Muscle of leg (tissue), 11 donors: ENCODE results near the gene COX5A. TPM values are rescaled to one million over a fixed set of nuclear protein-coding genes. Genes with fewer than 3 reads are reported as not detected.
"Not testable (repeated sequence)": the region's sequence is repeated elsewhere in the genome, so short reads cannot be mapped to it uniquely, and the experiment has no call there.

ENCODE experiments used
- DNase-seq: peaks from one replicate; pipeline ENCODE4 v3.0.0; 2013
- H3K27ac ChIP-seq: one replicate; pipeline ENCODE4 v1.5.1; 2013; ENCODE audit warnings: mild to moderate bottlenecking, low read length, control low read depth
- H3K27me3 ChIP-seq: one replicate; pipeline ENCODE4 v1.6.1; 2013; ENCODE audit warnings: low read length; ENCODE audit not compliant: control insufficient read depth, insufficient read depth
- H3K36me3 ChIP-seq: one replicate; pipeline ENCODE4 v1.6.1; 2013; ENCODE audit warnings: low read length; ENCODE audit not compliant: control insufficient read depth, insufficient read depth
- H3K4me1 ChIP-seq: one replicate; pipeline ENCODE4 v1.6.1; 2013; ENCODE audit warnings: low read length; ENCODE audit not compliant: control insufficient read depth, insufficient read depth
- H3K4me3 ChIP-seq: one replicate; pipeline ENCODE4 v1.5.1; 2013; ENCODE audit warnings: low read length, control low read depth
- H3K9me3 ChIP-seq: replicated peaks from 2 replicates; pipeline ENCODE4 v1.6.1; 2013; ENCODE audit warnings: low read depth, low read length; ENCODE audit not compliant: control insufficient read depth
- WGBS: methylation state at CpG from one replicate; pipeline ENCODE4 v1.1.5; 2013; ENCODE audit warnings: missing lambda C conversion rate; ENCODE audit not compliant: insufficient coverage; 5-methylcytosine and 5-hydroxymethylcytosine counted together
- polyA plus RNA-seq, 8 donors: library from polyadenylated mRNA; unstranded; fragments of 120-200 nt; gene quantifications; one replicate each; pipeline versions ENCODE4 v1.2.1 to v1.2.3, GENCODE V29; 2013; ENCODE audit warnings: inconsistent platforms in 1 of 8, low replicate concordance in 1 of 8; ENCODE audit not compliant: insufficient read length in 8 of 8, insufficient read depth in 1 of 8
- total RNA-seq: library from RNA; stranded (reverse); fragments of 120-200 nt; gene quantifications from one replicate; pipeline ENCODE4 v1.2.4, GENCODE V29; 2013

The COX5A gene
- total and polyA plus RNA-seq, 9 donors, result 64.1 to 278 (median 229) TPM

- Histone ChIP-seq H3K36me3 (peaks cover 50% of the 10 kb centered on the region), H3K9me3 (no peaks in the 10 kb centered on the region), H3K27ac (no peak overlapping the region), H3K27me3 (no peaks in the 10 kb centered on the region), H3K4me1 (peaks cover 39% of the 10 kb centered on the region), H3K4me3 (no peak overlapping the region)
- WGBS, result no CpG with 5 or more reads among the region's 2 CpGs
- no peak for DNase-seq
These were observed 44.9 kb downstream of the COX5A start for GRCh38 chr15:74892931-74893330.

- Histone ChIP-seq H3K27ac (no peak overlapping the region), H3K4me3 (no peak overlapping the region), H3K4me1 (peaks cover 39% of the 10 kb centered on the region), H3K36me3 (peaks cover 44% of the 10 kb centered on the region), H3K9me3 (no peaks in the 10 kb centered on the region), H3K27me3 (no peaks in the 10 kb centered on the region)
- WGBS, result 92% methylated on average over 2 of the region's 3 CpGs
- DNase-seq, result no peak
These were observed 45.6 kb downstream of the COX5A start for GRCh38 chr15:74892313-74892712.

GRCh38 chr15:74891469-74891868 is 46.4 kb downstream of the COX5A start:
- Histone ChIP-seq H3K9me3 (no peaks in the 10 kb centered on the region), H3K36me3 (peaks cover 35% of the 10 kb centered on the region)

GRCh38 chr15:74890665-74890960 is 47.3 kb downstream of the COX5A start:
- 0% methylated on average over 1 of the region's 1 CpG for WGBS
- peak overlapping the region; percentile 97 for H3K4me3 ChIP-seq
- no peak for DNase-seq
- no peaks in the 10 kb centered on the region for H3K9me3 ChIP-seq
- peaks cover 32% of the 10 kb centered on the region for H3K4me1 ChIP-seq
- H3K27me3 ChIP-seq, result no peaks in the 10 kb centered on the region
- peaks cover 30% of the 10 kb centered on the region for H3K36me3 ChIP-seq
- peak overlapping the region; percentile 91 for H3K27ac ChIP-seq

More at GRCh38 chr15:74891469-74891868, 46.4 kb downstream of the COX5A start:
- peak overlapping the region; percentile 8 for H3K27ac ChIP-seq
- H3K4me3 ChIP-seq, result no peak overlapping the region
- no peak for DNase-seq
- H3K4me1 ChIP-seq, result peaks cover 36% of the 10 kb centered on the region
- H3K27me3 ChIP-seq, result no peaks in the 10 kb centered on the region
- WGBS, result 100% methylated on average over 3 of the region's 3 CpGs

- peaks cover 27% of the 10 kb centered on the region for H3K36me3 ChIP-seq
- peak within 1 kb of the TSS; percentile 97 for H3K4me3 ChIP-seq
- no peaks in the 10 kb centered on the region for H3K9me3 ChIP-seq
- no peaks in the 10 kb centered on the region for H3K27me3 ChIP-seq
- peak; percentile 92 for DNase-seq
- 2% methylated on average over 26 of the region's 47 CpGs for WGBS
- peak within 1 kb of the TSS; percentile 91 for H3K27ac ChIP-seq
- peaks cover 32% of the 10 kb centered on the region for H3K4me1 ChIP-seq
These were observed 47.8 kb downstream of the COX5A start, which contains the start of gene MPI for GRCh38 chr15:74889883-74890664. MPI (plus strand) TSS chr15:74890042; CDS start chr15:74890074, 32 bp downstream.

GRCh38 chr15:74889390-74889882 is 48.4 kb downstream of the COX5A start:
- peak overlapping the region; percentile 91 for H3K27ac ChIP-seq
- peak; percentile 76 for DNase-seq

GRCh38 chr15:74888716-74889115 is 49.2 kb downstream of the COX5A start:
- Histone ChIP-seq H3K4me3 (no peak overlapping the region), H3K4me1 (peaks cover 32% of the 10 kb centered on the region), H3K27ac (peak overlapping the region; percentile 91), H3K9me3 (no peaks in the 10 kb centered on the region), H3K27me3 (no peaks in the 10 kb centered on the region), H3K36me3 (peaks cover 23% of the 10 kb centered on the region)
- DNase-seq, result no peak
- 86% methylated on average over 2 of the region's 4 CpGs for WGBS

More at GRCh38 chr15:74889390-74889882, 48.4 kb downstream of the COX5A start:
- Histone ChIP-seq H3K4me1 (peaks cover 32% of the 10 kb centered on the region), H3K27me3 (no peaks in the 10 kb centered on the region), H3K9me3 (no peaks in the 10 kb centered on the region), H3K4me3 (peak overlapping the region; percentile 97), H3K36me3 (peaks cover 27% of the 10 kb centered on the region)
- 5% methylated on average over 8 of the region's 8 CpGs for WGBS

- H3K4me3 ChIP-seq, H3K9me3 ChIP-seq, H3K27ac ChIP-seq, DNase-seq, H3K27me3 ChIP-seq: not testable (repeated sequence)
- no CpG with 5 or more reads among the region's 10 CpGs for WGBS
- H3K4me1 ChIP-seq, result peaks cover 32% of the 10 kb centered on the region
- peaks cover 12% of the 10 kb centered on the region for H3K36me3 ChIP-seq
These were observed 50.2 kb downstream of the COX5A start for GRCh38 chr15:74887537-74888193.

GRCh38 chr15:74885461-74885860 is 52.4 kb downstream of the COX5A start:
- Histone ChIP-seq H3K4me3 (no peak overlapping the region), H3K9me3 (peaks cover 2% of the 10 kb centered on the region), H3K27me3 (no peaks in the 10 kb centered on the region), H3K4me1 (peaks cover 16% of the 10 kb centered on the region), H3K36me3 (no peaks in the 10 kb centered on the region), H3K27ac (no peak overlapping the region)
- WGBS, result no CpG with 5 or more reads among the region's 5 CpGs
- DNase-seq, result no peak

- H3K4me1 ChIP-seq, result peaks cover 11% of the 10 kb centered on the region
- no peak overlapping the region for H3K27ac ChIP-seq
- no peaks in the 10 kb centered on the region for H3K36me3 ChIP-seq
- no peak overlapping the region for H3K4me3 ChIP-seq
- H3K9me3 ChIP-seq, result peaks cover 2% of the 10 kb centered on the region
- no peaks in the 10 kb centered on the region for H3K27me3 ChIP-seq
- DNase-seq, result no peak
- 60% methylated on average over 1 of the region's 4 CpGs for WGBS
These were observed 53.2 kb downstream of the COX5A start for GRCh38 chr15:74884428-74885223.
